GM19238 (cell line): ENCODE results near the gene RLN2.

Source experiments
- DNase-seq: peaks from one replicate; pipeline ENCODE4 v3.0.0; 2011; ENCODE audit warnings: low spot score; ENCODE audit not compliant: insufficient read length

RLN2 gene

GRCh38 chr9:5269249-5269715 lies 35.2 kb downstream of the RLN2 start:
- DNase-seq = no peak

- no peak for DNase-seq
These were observed 38.6 kb downstream of the RLN2 start for GRCh38 chr9:5265939-5266338.

- no peak for DNase-seq
These were observed 40.3 kb downstream of the RLN2 start for GRCh38 chr9:5264219-5264595.

- DNase-seq = no peak
These were observed 40.9 kb downstream of the RLN2 start for GRCh38 chr9:5263351-5264218.
